Embryonic facial prominence (tissue), 1 donor: ENCODE results near the gene SBNO2.

Experiments
- DNase-seq: peaks from one replicate; pipeline ENCODE4 v3.0.0-alpha.2; 2016; ENCODE audit errors: extremely low spot score

Gene SBNO2

GRCh38 chr19:1061987-1062386, 112.1 kb downstream of the SBNO2 start:
- DNase-seq: no peak

GRCh38 chr19:1060689-1061088, 113.4 kb downstream of the SBNO2 start:
- no peak for DNase-seq

GRCh38 chr19:1058112-1058511, 116.0 kb downstream of the SBNO2 start:
- DNase-seq: no peak
